Activated CD4-positive, alpha-beta T cell treated with anti-CD3 and anti-CD28 coated beads, Interleukin-2, amount 10 ng/mL, durations not matched to agents 7 days and 5 days (primary cell): Measurements from ENCODE around the gene KAT7. TPM values are rescaled to one million over a fixed set of nuclear protein-coding genes. Genes with fewer than 3 reads are reported as not detected.

Experiments
- CTCF ChIA-PET: fragments of 350-600 bp; sonication (Branson Sonifier 250); formaldehyde crosslinking; loops from one replicate; lab custom pipeline; 2021; ENCODE audit warnings: antibody characterized with exemption; lab: Charles Lee
- POLR2A ChIA-PET: fragments of 350-600 bp; sonication (Branson Sonifier 250); formaldehyde crosslinking; loops from one replicate; lab custom pipeline; 2021; ENCODE audit warnings: antibody characterized with exemption; lab: Charles Lee
- DNase-seq: peaks from one replicate; pipeline ENCODE4 v3.0.0-alpha.2; 2020
- H3K27ac Mint-ChIP-seq: one replicate; pipeline ENCODE4 v1.8.0; 2021; ENCODE audit warnings: mild to moderate bottlenecking, moderate library complexity, mixed read lengths
- H3K27me3 Mint-ChIP-seq: one replicate; pipeline ENCODE4 v1.8.0; 2021; ENCODE audit warnings: mixed read lengths
- H3K36me3 Mint-ChIP-seq: one replicate; pipeline ENCODE4 v1.8.0; 2021; ENCODE audit warnings: low read depth, mixed read lengths
- H3K4me1 Mint-ChIP-seq: one replicate; pipeline ENCODE4 v1.8.0; 2021; ENCODE audit warnings: mixed read lengths
- H3K4me3 Mint-ChIP-seq: one replicate; pipeline ENCODE4 v1.8.0; 2021; ENCODE audit warnings: mild to moderate bottlenecking, moderate library complexity, mixed read lengths
- H3K9me3 Mint-ChIP-seq: one replicate; pipeline ENCODE4 v1.8.0; 2021; ENCODE audit warnings: mixed read lengths
- total RNA-seq, 2 experiments: library from RNA; stranded (reverse); gene quantifications; one replicate each; pipeline ENCODE4 v1.2.3, GENCODE V29; 2021

Gene KAT7
- total RNA-seq, 2 experiments from 2014 or later = 78.5 to 82.4 TPM

DNA sequence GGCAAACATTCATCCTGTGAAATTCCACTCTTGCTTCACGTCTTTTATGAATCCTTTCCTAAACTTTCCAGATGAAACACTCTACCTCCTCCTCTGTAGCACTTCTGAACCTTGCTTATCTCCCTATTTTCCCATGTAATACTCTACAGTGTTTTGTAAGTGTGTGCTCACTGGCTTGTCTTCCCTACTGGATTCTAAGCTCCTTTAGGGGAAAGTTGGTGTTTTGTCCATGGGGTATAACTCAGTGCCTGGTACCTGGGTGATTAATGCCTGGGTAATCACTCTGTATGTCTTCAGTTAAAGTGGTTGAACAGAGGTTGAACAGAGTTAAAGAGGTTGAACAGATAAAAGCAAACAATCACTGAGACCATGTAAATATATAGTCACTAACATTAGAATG is 3.8 kb upstream of the KAT7 start:
- H3K4me1 Mint-ChIP-seq = peaks cover 23% of the 10 kb centered on the region
- peaks cover 9% of the 10 kb centered on the region for H3K36me3 Mint-ChIP-seq
- no peak overlapping the region for H3K4me3 Mint-ChIP-seq
- DNase-seq = no peak
- ChIA-PET POLR2A (no interaction called here), CTCF (interaction anchor here (0.7 to 1.7 kb wide), 3 partner anchors 28 to 69 kb away, joined by 3 read pairs; no protein-coding TSS in a partner anchor)
- H3K27ac Mint-ChIP-seq = peak overlapping the region; percentile 21
- H3K9me3 Mint-ChIP-seq = no peaks in the 10 kb centered on the region
- no peaks in the 10 kb centered on the region for H3K27me3 Mint-ChIP-seq

GRCh38 chr17:49787884-49788477 is 500 bp upstream of the KAT7 start:
- Mint-ChIP-seq H3K27ac (peak overlapping the region; percentile 98), H3K4me1 (peaks cover 45% of the 10 kb centered on the region), H3K36me3 (peaks cover 32% of the 10 kb centered on the region), H3K27me3 (no peaks in the 10 kb centered on the region), H3K9me3 (no peaks in the 10 kb centered on the region), H3K4me3 (peak overlapping the region; percentile 86)
- POLR2A ChIA-PET = interaction anchor here (0.6 to 1.2 kb wide), 5 partner anchors 10 to 91 kb away, joined by 3 to 4 read pairs (median 4); partner anchors contain the start of gene FAM117A
- DNase-seq = peak; percentile 32
- CTCF ChIA-PET = interaction anchor here (0.9 to 1.6 kb wide), 8 partner anchors 21 to 219 kb away, joined by 3 to 4 read pairs (median 3); partner anchors contain the start of genes FAM117A and SLC35B1

DNA sequence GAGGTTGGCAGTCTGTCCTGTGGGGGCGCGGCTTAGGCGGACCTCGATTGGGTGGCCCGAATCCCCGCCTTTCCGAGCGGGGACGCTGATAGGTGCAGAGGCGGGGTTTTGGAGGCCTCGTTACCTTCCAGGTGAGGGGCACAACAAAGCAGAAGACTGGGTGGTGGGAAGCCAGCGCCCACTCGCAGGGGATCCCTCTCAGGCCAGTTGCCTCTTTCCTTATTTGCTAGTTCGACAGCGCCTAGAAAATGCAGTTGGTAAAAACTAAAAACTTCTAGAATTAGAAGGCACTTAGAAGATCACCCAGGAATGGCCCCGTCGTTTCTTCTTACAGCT is 730 bp downstream of the KAT7 start:
- peak overlapping the region; percentile 86 for H3K4me3 Mint-ChIP-seq
- H3K4me1 Mint-ChIP-seq = peaks cover 55% of the 10 kb centered on the region
- H3K36me3 Mint-ChIP-seq = peaks cover 36% of the 10 kb centered on the region
- H3K27me3 Mint-ChIP-seq = no peaks in the 10 kb centered on the region
- no peak for DNase-seq
- no peaks in the 10 kb centered on the region for H3K9me3 Mint-ChIP-seq
- ChIA-PET CTCF (interaction anchor here (0.9 kb wide), 2 partner anchors 12 to 42 kb away, joined by 3 read pairs; no protein-coding TSS in a partner anchor), POLR2A (no interaction called here)
- H3K27ac Mint-ChIP-seq = peak overlapping the region; percentile 98

DNA sequence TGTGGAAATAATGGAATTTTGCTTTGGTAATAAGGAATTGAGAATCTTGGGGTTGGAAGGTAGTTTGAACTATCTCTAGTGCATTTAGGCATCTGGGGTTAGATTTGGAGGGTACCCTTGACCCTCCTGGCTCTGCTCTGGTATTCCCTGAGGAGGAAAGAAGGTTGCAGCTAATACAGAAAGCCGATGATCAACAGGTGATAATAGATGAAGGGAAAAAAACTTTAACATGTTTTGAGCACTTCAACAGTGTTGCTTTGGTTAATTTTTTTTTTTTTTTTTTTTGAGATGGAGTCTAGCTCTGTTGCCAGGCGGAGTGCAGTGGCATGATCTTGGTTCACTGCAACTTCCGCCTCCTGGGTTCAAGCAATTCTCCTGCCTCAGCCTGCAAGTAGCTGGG is 4.8 kb downstream of the KAT7 start:
- H3K4me1 Mint-ChIP-seq = peaks cover 68% of the 10 kb centered on the region
- CTCF ChIA-PET = interaction anchor here (0.6 to 1.4 kb wide), 2 partner anchors 29 to 89 kb away, joined by 3 to 5 read pairs; no protein-coding TSS in a partner anchor

GRCh38 chr17:49795372-49795771 is 6.9 kb downstream of the KAT7 start:
- Mint-ChIP-seq H3K36me3 (peaks cover 69% of the 10 kb centered on the region), H3K27ac (no peak overlapping the region), H3K27me3 (no peaks in the 10 kb centered on the region), H3K4me1 (peaks cover 65% of the 10 kb centered on the region), H3K4me3 (peak overlapping the region; percentile 32), H3K9me3 (no peaks in the 10 kb centered on the region)
- ChIA-PET POLR2A (interaction anchor here (1.1 kb wide), 1 partner anchor 118 kb away, joined by 6 read pairs; no protein-coding TSS in a partner anchor), CTCF (interaction anchor here (0.6 to 1.0 kb wide), 3 partner anchors 13 to 80 kb away, joined by 3 to 5 read pairs (median 3); no protein-coding TSS in a partner anchor)
- DNase-seq = no peak

More for the DNA sequence above, 4.8 kb downstream of the KAT7 start:
- H3K36me3 Mint-ChIP-seq = peaks cover 63% of the 10 kb centered on the region
- H3K27ac Mint-ChIP-seq = no peak overlapping the region
- no peaks in the 10 kb centered on the region for H3K27me3 Mint-ChIP-seq
- no peaks in the 10 kb centered on the region for H3K9me3 Mint-ChIP-seq
- no peak for DNase-seq
- POLR2A ChIA-PET = no interaction called here
- H3K4me3 Mint-ChIP-seq = no peak overlapping the region

DNA sequence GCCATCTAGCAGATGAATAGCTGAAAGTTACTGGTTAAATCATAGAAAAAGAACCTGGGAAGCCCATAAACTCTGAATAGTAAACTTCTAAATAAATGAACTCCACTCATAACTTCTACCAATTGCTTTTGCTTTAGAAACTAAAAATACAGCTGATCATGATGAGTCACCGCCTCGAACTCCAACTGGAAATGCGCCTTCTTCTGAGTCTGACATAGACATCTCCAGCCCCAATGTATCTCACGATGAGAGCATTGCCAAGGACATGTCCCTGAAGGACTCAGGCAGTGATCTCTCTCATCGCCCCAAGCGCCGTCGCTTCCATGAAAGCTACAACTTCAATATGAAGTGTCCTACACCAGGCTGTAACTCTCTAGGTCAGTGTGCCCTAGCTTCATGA is 9.7 kb downstream of the KAT7 start:
- POLR2A ChIA-PET = interaction anchor here (0.6 to 1.1 kb wide), 2 partner anchors 10 to 23 kb away, joined by 3 read pairs; partner anchors contain the start of gene KAT7
- Mint-ChIP-seq H3K27ac (no peak overlapping the region), H3K27me3 (no peaks in the 10 kb centered on the region), H3K4me1 (peaks cover 50% of the 10 kb centered on the region), H3K9me3 (no peaks in the 10 kb centered on the region), H3K4me3 (no peak overlapping the region), H3K36me3 (peaks cover 64% of the 10 kb centered on the region)
- DNase-seq = no peak
- CTCF ChIA-PET = interaction anchor here (1.0 to 1.2 kb wide), 2 partner anchors 20 to 94 kb away, joined by 3 read pairs; no protein-coding TSS in a partner anchor

DNA sequence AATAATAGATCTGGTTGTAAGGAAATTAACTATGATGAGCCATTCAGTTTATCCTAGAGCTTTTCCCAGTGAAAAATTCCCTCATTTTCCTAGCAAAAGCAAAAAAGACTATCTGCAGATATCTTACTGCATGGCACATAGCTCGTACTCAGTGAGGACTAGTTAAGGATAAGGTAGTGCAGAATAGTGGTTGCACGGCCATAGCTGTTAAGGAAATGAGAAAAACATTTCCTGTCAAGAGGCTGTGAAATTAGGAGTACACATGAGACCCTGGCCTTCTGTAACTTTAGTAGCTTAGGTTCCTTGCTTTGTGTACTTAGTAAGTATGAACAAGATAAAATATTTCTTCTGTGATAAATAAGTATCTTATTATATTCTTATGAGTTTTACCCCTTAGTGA is 10.3 kb downstream of the KAT7 start:
- DNase-seq = no peak
- ChIA-PET POLR2A (interaction anchor here (1.1 kb wide), 1 partner anchor 11 kb away, joined by 3 read pairs; the partner anchor contains the start of gene KAT7), CTCF (interaction anchor here (0.6 to 1.0 kb wide), 2 partner anchors 19 to 521 kb away, joined by 3 to 5 read pairs; no protein-coding TSS in a partner anchor)
- H3K36me3 Mint-ChIP-seq = peaks cover 63% of the 10 kb centered on the region
- H3K9me3 Mint-ChIP-seq = no peaks in the 10 kb centered on the region
- H3K4me3 Mint-ChIP-seq = no peak overlapping the region
- H3K4me1 Mint-ChIP-seq = peaks cover 46% of the 10 kb centered on the region
- peak overlapping the region; percentile 46 for H3K27ac Mint-ChIP-seq
- H3K27me3 Mint-ChIP-seq = no peaks in the 10 kb centered on the region

- Mint-ChIP-seq H3K36me3 (peaks cover 58% of the 10 kb centered on the region), H3K4me3 (no peak overlapping the region), H3K27me3 (no peaks in the 10 kb centered on the region), H3K9me3 (no peaks in the 10 kb centered on the region), H3K27ac (peak overlapping the region; percentile 51), H3K4me1 (peaks cover 16% of the 10 kb centered on the region)
- DNase-seq = no peak
- ChIA-PET CTCF (interaction anchor here (1.4 kb wide), 1 partner anchor 106 kb away, joined by 3 read pairs; no protein-coding TSS in a partner anchor), POLR2A (no interaction called here)
Observed at GRCh38 chr17:49809056-49809455, 20.6 kb downstream of the KAT7 start.

GRCh38 chr17:49814781-49815529 is 26.5 kb downstream of the KAT7 start:
- no peaks in the 10 kb centered on the region for H3K9me3 Mint-ChIP-seq
- DNase-seq = no peak
- H3K27me3 Mint-ChIP-seq = no peaks in the 10 kb centered on the region
- H3K36me3 Mint-ChIP-seq = peaks cover 64% of the 10 kb centered on the region
- POLR2A ChIA-PET = no interaction called here
- H3K4me1 Mint-ChIP-seq = peaks cover 67% of the 10 kb centered on the region
- CTCF ChIA-PET = interaction anchor here (0.6 to 1.3 kb wide), 3 partner anchors 17 to 78 kb away, joined by 3 read pairs; no protein-coding TSS in a partner anchor
- H3K4me3 Mint-ChIP-seq = no peak overlapping the region
- H3K27ac Mint-ChIP-seq = peak overlapping the region; percentile 98

GRCh38 chr17:49815761-49816281 is 27.3 kb downstream of the KAT7 start:
- ChIA-PET POLR2A (no interaction called here), CTCF (interaction anchor here (0.7 to 1.3 kb wide), 4 partner anchors 11 to 79 kb away, joined by 3 to 5 read pairs (median 3); no protein-coding TSS in a partner anchor)
- Mint-ChIP-seq H3K4me3 (no peak overlapping the region), H3K27ac (peak overlapping the region; percentile 98), H3K27me3 (no peaks in the 10 kb centered on the region), H3K9me3 (no peaks in the 10 kb centered on the region), H3K36me3 (peaks cover 64% of the 10 kb centered on the region), H3K4me1 (peaks cover 69% of the 10 kb centered on the region)
- no peak for DNase-seq

DNA sequence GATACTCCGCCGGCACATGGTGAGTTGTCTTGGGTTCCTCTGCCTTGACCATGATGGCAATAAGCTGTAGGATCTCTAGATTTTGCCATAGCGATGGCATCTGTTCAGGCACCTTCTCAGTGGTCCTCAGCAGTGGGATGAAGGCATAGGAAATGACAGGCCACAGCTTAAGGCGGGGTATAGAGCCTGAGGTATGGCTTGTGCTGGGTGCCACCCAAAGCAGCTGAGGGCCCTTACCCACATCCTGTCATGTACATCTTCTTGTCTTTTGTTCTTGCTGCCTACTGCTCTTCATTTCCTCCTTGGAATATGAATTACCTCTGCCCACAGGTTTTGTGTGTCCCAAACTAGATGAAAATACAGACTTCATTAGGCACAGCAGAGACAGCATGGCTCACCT is 29.5 kb downstream of the KAT7 start:
- Mint-ChIP-seq H3K9me3 (no peaks in the 10 kb centered on the region), H3K4me3 (peak overlapping the region; percentile 73), H3K27ac (peak overlapping the region; percentile 98), H3K4me1 (peaks cover 80% of the 10 kb centered on the region), H3K27me3 (no peaks in the 10 kb centered on the region), H3K36me3 (peaks cover 74% of the 10 kb centered on the region)
- ChIA-PET CTCF (interaction anchor here (0.6 to 1.2 kb wide), 5 partner anchors 12 to 122 kb away, joined by 3 read pairs; no protein-coding TSS in a partner anchor), POLR2A (interaction anchor here (0.5 kb wide), 1 partner anchor 19 kb away, joined by 7 read pairs; no protein-coding TSS in a partner anchor)
- DNase-seq = peak; percentile 78

GRCh38 chr17:49819138-49819537 is 30.7 kb downstream of the KAT7 start:
- H3K27ac Mint-ChIP-seq = peak overlapping the region; percentile 98
- H3K27me3 Mint-ChIP-seq = no peaks in the 10 kb centered on the region
- no peak for DNase-seq
- CTCF ChIA-PET = no interaction called here
- POLR2A ChIA-PET = no interaction called here
- no peaks in the 10 kb centered on the region for H3K9me3 Mint-ChIP-seq
- H3K4me3 Mint-ChIP-seq = peak overlapping the region; percentile 19
- peaks cover 73% of the 10 kb centered on the region for H3K4me1 Mint-ChIP-seq
- H3K36me3 Mint-ChIP-seq = peaks cover 75% of the 10 kb centered on the region
